Measurements from ENCODE around the gene TICAM2. TPM values are rescaled to one million over a fixed set of nuclear protein-coding genes. Genes with fewer than 3 reads are reported as not detected.

Gene TICAM2, protein sequence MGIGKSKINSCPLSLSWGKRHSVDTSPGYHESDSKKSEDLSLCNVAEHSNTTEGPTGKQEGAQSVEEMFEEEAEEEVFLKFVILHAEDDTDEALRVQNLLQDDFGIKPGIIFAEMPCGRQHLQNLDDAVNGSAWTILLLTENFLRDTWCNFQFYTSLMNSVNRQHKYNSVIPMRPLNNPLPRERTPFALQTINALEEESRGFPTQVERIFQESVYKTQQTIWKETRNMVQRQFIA
- total RNA-seq (2021), result 0.24 and 0.33 TPM in 2 replicates
- long read RNA-seq, result 0 reads

DNA sequence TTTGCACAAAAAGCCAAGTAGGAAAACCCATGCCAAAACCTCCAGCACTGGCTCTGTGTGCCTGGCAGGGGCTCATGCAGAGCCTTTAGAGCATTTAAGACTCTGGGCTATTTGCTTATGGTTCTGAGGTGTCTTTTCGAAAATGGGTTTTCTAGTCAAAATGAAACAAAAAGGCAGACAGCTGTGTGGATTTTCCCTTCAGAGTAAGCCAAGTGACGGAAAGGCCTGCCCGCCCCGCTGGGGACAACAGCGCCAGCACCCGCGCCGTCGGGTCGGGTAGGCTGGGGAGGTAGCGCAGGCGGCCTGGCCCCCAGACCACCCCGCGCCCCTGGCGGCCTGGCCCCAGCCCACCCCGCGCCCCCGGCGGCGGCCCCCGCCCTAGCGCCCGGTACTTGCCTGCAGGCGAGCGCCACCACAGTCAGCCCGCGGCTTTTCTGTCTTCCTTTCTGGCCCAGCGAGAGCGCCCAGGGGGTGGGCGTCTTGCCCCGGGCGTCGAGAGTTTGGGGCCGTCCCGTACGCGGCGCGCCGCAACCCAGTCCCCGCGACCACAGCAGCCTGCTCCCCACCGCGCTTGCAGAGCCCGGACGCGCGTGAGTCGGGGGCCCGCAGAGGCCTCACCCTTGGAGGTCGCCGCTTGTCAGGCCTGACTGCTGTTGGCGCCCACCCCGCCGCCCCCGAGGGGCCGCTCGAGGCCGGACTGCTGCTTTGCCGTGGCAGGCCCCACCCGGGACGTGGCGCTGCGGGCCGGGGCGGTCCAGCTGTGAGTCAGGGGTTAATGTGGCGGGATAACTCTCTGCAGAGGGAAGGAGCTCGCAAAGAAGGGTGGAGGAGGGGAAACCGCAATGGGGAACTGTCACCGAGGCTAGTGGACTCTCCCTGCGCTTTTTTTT lies at the start of gene TICAM2:
TICAM2 (minus strand) TSS at position 779 of the 890 bp plus-strand sequence. CDS start 21,223 bp downstream, outside the sequence.
- Histone ChIP-seq H4K8ac (replicated peaks; ENCODE audit: insufficient read length, low read depth, low read length) (no peak within 1 kb of the TSS), H2BK12ac (ENCODE audit: insufficient read length, low read depth, low read length) (no peak within 1 kb of the TSS), H3K9ac (ENCODE audit: extremely low read depth, insufficient read length, low read length) (no peak within 1 kb of the TSS), H3K9me3 (ENCODE audit: control insufficient read depth, low read depth, low read length) (no peaks in the 10 kb centered on the region), H3K4me2 (ENCODE audit: insufficient read depth, insufficient read length, low read length) (peak within 1 kb of the TSS; percentile 37), H2AK5ac (ENCODE audit: insufficient read length, low read length) (no peak within 1 kb of the TSS), H2BK20ac (ENCODE audit: low read depth, low read length, poor library complexity, severe bottlenecking) (no peak within 1 kb of the TSS), H2BK5ac (ENCODE audit: insufficient read length, low read length) (no peak within 1 kb of the TSS), H3K23ac (ENCODE audit: insufficient read length, low read depth, low read length) (no peak within 1 kb of the TSS), H3K4ac (ENCODE audit: low read depth, low read length) (no peak within 1 kb of the TSS), H4K91ac (ENCODE audit: insufficient read length, low read depth, low read length) (no peak within 1 kb of the TSS), H4K20me1 (ENCODE audit: control insufficient read depth, insufficient read depth, insufficient read length) (no peaks in the 10 kb centered on the region), H2AFZ (ENCODE audit: low read length) (peak within 1 kb of the TSS; percentile 32), H3K79me2 (ENCODE audit: insufficient read depth, low read length) (no peaks in the 10 kb centered on the region), H3K23me2 (ENCODE audit: insufficient read length, low read depth, low read length, poor library complexity, severe bottlenecking) (peaks cover 10% of the 10 kb centered on the region), H3T11ph (ENCODE audit: low read length) (no peak within 1 kb of the TSS), H2BK15ac (ENCODE audit: low read depth, low read length) (no peak within 1 kb of the TSS), H4K5ac (ENCODE audit: insufficient read length, low read depth, low read length) (no peak within 1 kb of the TSS), H3K4me1 (ENCODE audit: insufficient read depth, low read length) (peaks cover 2% of the 10 kb centered on the region; the same call in 1 of the 2 replicates), H3K14ac (ENCODE audit: insufficient read depth, low read length) (peak within 1 kb of the TSS; percentile 69), H3K27me3 (ENCODE audit: insufficient read depth, low read length) (no peaks in the 10 kb centered on the region), H3K79me1 (ENCODE audit: insufficient read depth, low read depth, low read length, poor library complexity, severe bottlenecking) (no peaks in the 10 kb centered on the region), H3K18ac (ENCODE audit: insufficient read length, low read depth, low read length) (no peak within 1 kb of the TSS), H3K27ac (ENCODE audit: insufficient read length, low read depth, low read length) (no peak within 1 kb of the TSS), H3K56ac (ENCODE audit: insufficient read length, low read depth, low read length) (no peak within 1 kb of the TSS), H2BK120ac (ENCODE audit: low read depth, low read length, poor library complexity, severe bottlenecking) (no peak within 1 kb of the TSS)
- Mint-ChIP-seq H3K4me3 (peak within 1 kb of the TSS; percentile 46 to 69), H3K9me3 (no peaks in the 10 kb centered on the region), H3K4me1 (peaks cover 21 to 24% of the 10 kb centered on the region in 2 experiments), H3K27me3 (ENCODE audit: low read depth) (no peaks in the 10 kb centered on the region), H3K36me3 (ENCODE audit: insufficient read depth in 1 of 3, low read depth in 3 of 3) (peaks cover 0 to 6% (median 2%) of the 10 kb centered on the region in 3 experiments; a peak in 2 of 7 replicates), H3K27ac (no peak within 1 kb of the TSS; a peak in 1 of 7 replicates)
- DNase-seq, result peak; percentile 67
- WGBS (ENCODE audit: extremely low coverage, insufficient read length, low lambda C conversion rate), result no CpG with 5 or more reads among the region's 71 CpGs
- TF ChIP-seq, protein P1, sequence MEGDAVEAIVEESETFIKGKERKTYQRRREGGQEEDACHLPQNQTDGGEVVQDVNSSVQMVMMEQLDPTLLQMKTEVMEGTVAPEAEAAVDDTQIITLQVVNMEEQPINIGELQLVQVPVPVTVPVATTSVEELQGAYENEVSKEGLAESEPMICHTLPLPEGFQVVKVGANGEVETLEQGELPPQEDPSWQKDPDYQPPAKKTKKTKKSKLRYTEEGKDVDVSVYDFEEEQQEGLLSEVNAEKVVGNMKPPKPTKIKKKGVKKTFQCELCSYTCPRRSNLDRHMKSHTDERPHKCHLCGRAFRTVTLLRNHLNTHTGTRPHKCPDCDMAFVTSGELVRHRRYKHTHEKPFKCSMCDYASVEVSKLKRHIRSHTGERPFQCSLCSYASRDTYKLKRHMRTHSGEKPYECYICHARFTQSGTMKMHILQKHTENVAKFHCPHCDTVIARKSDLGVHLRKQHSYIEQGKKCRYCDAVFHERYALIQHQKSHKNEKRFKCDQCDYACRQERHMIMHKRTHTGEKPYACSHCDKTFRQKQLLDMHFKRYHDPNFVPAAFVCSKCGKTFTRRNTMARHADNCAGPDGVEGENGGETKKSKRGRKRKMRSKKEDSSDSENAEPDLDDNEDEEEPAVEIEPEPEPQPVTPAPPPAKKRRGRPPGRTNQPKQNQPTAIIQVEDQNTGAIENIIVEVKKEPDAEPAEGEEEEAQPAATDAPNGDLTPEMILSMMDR (conservative IDR thresholded peaks at IDR 0.05), result peak; percentile 44; the same call in 2 of the 3 replicates

Measured in H9 (cell line).